Hematopoietic multipotent progenitor cell treated with erythropoietin and hydrocortisone succinate and interleukin-3 and kit ligand, for 15 days (in vitro differentiated cells): ENCODE measurements around the gene MACO1.
A peak's percentile ranks its signal among the peaks of the same experiment; 100 is the strongest.
"Not testable (repeated sequence)": the region's sequence is repeated elsewhere in the genome, so short reads cannot be mapped to it uniquely, and the experiment has no call there.

Experiments
- DNase-seq: peaks from one replicate; pipeline ENCODE4 v3.0.0-alpha.2; 2015; ENCODE audit warnings: low spot score

MACO1 gene, protein sequence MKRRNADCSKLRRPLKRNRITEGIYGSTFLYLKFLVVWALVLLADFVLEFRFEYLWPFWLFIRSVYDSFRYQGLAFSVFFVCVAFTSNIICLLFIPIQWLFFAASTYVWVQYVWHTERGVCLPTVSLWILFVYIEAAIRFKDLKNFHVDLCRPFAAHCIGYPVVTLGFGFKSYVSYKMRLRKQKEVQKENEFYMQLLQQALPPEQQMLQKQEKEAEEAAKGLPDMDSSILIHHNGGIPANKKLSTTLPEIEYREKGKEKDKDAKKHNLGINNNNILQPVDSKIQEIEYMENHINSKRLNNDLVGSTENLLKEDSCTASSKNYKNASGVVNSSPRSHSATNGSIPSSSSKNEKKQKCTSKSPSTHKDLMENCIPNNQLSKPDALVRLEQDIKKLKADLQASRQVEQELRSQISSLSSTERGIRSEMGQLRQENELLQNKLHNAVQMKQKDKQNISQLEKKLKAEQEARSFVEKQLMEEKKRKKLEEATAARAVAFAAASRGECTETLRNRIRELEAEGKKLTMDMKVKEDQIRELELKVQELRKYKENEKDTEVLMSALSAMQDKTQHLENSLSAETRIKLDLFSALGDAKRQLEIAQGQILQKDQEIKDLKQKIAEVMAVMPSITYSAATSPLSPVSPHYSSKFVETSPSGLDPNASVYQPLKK

DNA sequence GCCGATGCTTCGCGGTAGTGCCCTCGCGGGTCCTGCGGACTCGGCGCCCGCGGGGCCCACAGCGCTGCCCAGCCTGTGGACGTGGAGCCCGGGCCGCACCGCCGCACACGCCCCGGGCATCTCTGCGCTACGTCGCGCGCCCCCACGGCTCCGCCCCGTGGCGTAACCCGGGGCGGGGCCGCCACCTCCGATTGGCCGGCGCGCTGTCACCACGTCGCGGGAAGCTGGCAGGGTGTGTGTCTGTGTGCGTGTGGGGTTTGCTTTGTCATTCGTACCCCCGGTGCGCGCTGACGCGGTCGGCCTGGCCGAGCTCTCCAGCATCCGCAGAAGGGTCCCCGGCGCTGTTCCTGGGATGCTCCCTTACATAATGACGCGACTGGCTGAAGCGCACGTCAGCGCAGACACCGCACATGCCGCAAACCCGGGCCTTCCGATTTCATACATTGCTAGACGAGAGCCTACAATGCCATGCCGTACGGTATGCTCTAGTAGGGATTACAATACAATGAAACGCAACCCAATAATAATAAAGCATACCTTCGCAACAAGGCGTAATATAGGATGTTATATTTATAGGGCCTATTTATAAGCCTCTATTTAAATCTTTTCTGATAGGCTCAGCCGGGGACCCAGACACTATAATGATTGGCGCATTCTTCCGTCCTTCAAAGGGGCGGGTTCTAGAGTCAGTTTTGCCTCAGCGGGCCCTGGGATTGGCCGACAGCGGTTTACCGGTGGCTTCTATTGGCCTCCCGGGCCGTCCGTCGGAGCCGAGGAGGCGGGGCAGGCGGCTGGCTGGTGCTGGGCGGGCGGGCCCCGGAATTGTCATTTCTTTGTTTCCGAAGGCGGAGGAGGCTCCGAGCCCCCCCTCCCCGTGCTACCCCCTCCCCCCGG lies at the start of gene MACO1:
Gene MACO1, plus strand, starts transcription at position 825 of the 894 bp plus-strand sequence. CDS start 202 bp downstream, outside the sequence.
- peak; percentile 97 for DNase-seq

DNA sequence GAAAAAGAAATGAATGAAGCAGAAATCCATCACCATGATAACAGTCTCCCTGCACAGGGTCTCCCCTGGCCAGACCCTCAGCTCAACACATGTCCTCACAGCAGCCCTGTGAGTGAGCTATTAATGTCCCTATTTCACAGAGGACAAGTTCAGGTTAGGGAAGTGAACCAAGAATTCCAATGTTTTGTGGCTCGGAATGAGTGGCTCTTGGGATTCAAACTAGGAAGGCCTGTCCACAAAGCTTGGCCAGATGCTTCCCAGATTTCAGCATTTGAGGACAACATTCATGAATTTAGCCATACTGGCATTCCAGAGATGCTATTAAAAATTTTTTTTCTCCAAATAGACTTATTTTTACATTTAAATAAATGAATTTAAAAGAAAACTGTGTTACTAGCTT lies 48.2 kb upstream of the MACO1 start:
- DNase-seq = not testable (repeated sequence)

DNA sequence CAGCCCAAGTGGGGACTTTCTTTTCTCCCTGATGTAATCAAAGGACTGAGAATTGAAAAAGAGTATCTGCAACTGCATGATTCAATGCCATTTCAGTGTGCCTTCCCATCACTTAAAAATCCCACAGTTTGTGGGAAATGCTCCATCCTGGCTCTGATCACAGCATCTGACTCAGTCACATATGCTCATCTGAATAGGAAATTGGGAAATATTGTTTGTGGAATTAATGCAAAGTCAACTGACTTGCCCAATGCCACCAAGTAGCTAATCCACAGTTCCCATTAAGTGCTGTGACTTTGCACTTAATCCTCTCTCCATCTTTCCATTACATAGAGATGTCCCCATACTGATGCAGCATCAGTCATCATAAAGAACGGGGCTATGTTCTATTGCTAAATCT lies 47.6 kb upstream of the MACO1 start:
- DNase-seq = not testable (repeated sequence)

DNA sequence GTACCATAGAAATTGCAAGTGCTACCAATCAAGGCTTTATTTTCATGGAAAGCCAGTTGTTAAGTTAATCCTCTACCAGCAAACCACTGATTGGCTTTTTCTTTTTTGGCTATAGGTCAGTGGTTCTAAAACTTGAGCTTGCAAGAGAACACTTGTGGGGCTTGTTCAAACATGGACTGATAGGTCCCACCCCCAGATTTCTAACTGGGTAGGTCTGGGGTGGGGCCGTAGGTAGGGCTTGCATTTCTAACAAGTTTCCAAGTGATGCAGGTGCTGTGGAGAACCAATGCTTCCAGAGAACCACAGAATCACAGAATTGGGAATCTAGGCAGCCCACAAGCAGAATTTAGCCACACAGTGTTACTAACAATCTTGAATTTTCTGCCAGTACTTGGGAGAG lies 46.8 kb upstream of the MACO1 start:
- DNase-seq = not testable (repeated sequence)

DNA sequence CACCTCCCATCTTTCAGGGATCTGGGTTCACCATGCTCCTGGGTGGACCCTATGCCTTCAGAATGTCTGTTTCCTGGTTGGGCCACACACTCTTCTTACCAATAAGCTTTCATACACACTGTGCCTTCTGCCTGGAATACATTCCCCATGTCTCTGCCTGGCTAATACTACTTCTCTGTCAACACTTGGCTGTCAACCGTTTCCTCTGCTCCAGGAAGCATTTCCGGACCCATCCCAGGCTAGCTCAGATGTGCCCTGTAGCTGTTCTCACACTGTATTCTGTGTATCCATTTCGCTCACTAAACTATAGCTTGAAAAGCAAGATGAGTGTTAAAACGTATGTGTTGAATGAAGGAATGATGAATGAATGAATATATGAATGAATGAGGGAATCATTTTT lies 43.6 kb upstream of the MACO1 start:
- not testable (repeated sequence) for DNase-seq

DNA sequence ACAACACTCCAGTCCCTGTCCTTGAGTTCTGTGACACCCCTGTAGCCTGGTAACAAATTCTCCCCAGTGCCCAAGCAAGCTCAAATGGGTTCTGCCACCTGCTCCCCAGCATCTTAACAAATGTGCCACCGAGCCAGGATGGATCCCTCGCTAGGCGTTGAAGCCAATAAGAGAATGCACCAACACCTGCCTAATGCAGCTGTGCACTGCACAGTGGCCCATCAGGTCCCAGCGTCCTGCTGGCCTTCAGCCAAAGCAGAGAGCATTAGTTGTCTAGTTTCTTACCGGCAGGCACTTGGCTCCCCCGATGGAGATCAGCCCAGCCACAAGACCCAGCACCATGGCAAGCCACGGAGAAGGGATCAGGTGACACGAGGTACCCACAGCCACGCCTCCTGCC lies 42.0 kb upstream of the MACO1 start:
- not testable (repeated sequence) for DNase-seq

DNA sequence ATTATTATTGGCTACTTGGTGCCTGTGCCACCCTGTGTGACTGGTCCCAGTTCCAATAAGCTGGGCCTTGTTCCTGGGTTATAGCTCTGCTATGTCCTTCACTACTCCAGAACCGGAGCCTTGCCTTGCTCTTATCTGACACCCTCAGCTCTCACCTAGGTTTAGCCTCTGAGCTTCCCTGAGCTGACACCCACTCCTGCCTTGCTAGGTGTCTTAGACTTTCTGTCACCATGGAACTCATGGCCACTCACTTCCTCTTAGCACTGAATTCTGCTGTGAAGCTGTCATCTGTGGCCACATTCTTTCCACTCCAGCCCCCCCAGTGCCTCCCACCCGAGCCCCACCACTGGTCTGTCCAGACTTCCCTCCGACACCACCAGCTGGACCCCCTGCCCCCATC lies 41.0 kb upstream of the MACO1 start:
- not testable (repeated sequence) for DNase-seq

DNA sequence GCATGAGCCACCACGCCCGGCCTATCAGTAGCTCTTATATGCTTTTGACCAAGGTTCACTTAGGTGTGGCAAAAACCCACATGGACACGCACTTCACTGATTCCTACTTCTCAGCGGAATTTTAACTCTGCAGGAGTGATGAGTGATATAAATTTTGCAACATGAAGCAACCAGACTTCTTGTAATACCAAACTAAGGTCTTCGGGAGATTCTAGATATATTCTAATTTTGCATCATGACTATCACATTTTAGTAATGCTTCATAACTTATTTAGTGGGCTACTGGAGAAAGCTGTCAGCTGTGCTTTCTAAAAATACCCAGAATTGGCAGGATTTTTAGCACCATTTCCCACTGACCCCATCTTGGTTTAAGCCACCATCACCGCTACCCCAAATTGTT lies 37.9 kb upstream of the MACO1 start:
- DNase-seq = no peak

DNA sequence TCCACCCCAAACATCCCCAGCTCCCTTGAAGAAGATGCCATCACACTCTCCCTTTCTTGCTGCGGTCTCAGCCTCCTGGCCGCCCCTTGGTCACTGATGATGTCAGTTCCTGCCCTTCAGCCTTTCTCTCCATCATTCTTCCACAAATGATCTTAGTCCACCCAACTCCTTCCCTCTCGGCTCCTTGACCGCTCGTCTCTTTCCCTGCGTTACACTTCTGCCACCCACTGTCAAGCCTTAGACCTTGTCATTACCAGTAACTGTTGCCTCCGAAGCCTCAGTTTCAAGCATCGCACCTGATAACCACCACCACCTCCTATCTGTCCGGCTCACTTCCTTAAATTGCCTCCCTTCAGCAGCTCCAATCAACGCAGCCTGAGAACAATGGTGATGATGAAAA lies 33.1 kb upstream of the MACO1 start:
- not testable (repeated sequence) for DNase-seq

DNA sequence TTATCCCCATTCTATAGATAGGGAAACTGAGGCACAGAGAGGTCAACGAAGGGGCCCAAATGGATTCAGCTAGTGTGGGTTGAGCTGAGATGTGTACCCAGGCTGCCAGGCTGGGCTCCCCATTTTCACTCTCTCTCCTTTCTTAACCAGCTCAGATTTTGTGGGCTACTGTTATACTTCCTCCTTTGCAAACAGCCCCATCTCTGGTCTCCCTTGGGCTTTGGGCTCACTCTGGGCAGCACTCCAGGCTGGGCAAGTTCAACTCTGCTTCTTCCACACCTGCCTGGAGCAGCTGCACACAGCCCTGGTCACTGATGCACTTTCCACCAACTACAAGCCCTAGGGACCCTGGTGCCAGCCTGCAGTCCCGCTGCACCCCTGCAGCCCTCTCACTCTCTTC lies 32.6 kb upstream of the MACO1 start:
- DNase-seq = not testable (repeated sequence)

DNA sequence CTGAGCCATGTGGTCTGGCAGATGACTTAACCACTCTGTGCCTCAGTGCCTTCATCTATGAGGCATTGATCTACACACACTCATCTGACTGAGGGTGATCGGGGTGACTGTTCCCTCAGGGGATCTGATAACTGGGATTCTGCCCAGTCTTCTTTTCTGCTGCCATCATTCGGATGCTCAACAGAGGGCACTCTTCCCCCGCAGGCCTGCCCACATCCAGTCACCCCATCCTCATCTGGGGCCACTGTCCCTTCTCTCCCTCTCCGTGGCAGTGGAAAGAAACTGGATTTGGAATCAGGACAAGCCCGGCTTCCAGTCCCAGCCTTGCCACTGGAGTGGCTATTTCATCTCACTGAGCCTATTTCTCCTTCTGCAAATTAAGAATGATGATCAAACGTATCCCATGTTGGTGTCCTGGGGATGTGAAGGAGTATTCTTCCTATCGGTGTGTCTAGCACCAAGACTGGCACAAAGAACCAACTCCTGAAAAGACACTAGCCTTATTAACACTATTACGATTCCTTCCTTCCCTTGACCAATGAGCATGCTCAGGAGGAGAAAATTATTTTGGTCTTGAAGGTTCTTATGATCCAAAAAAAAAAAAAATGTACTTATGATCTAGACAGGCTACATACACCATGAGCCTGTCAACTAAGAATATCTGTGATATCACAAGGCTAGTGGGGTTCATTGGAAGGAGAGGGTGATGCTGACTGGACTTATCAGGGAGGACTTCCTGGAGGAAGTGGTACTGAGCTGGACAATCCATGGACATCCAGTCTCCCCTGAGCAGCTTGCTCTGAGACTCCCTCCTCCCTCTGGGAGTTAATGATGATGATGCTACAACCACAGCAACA lies 27.5 kb upstream of the MACO1 start:
- DNase-seq = not testable (repeated sequence)

DNA sequence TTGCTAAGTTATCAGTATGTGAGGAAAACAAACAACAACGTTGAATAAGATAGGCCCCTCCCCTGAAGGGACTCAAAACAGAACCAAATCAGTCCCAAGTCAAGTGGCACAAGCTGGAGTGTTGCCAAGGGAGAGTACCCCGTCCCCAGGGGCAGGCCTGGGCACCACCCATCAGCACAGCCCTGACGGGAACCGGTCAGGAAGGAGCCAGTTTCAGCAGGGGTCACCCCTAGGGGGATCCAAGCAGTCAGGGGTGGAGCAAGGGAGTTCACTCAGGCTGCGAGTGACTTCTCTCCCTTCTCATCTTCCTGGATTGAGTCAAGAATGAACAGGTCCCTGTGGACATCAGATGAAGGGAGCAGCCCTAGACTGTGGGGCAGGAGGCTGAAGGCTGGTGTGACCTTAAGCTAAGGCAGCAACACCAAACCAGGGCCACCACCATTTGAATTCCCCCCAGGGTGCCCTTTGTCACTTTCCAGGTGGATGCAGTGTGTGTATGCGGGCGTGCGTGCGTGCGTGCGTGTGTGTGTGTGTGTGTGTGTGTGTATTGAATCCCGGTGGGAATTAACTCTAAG lies 24.9 kb upstream of the MACO1 start:
- DNase-seq = not testable (repeated sequence)

DNA sequence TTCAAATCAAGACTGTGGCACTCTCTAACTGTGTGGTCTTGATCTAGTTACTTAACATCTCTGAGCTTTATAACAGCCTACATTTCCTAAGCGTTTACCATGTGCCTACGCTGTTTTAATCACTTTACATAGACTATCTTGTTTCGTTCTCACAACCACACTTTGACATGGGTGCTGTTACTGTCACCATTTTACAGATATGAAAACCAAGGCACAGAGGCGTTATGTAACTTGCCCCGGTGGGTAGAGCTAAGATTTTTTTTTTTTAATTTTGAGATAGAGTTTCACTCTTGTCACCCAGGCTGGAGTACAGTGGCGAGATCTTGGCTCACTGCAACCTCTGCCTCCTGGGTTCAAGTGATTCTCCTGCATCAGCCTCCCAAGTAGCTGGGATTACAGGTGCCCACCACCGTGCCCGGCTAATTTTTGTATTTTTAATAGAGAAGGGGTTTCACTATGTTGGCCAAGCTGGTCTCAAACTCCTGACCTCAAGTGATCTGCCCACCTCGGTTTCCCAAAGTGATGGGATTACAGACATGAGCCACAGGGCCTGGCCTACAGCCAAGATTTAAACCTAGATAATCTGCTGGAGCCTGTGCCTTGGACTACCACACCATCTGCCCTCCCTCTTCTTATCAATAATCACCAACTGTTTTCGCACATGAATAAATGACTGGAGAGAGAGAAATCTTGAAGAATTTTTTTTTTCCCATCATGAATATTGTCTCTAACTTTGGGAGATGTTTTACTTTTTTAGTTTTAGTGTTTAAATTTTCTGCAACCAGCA lies 20.9 kb upstream of the MACO1 start:
- DNase-seq = peak; percentile 61

DNA sequence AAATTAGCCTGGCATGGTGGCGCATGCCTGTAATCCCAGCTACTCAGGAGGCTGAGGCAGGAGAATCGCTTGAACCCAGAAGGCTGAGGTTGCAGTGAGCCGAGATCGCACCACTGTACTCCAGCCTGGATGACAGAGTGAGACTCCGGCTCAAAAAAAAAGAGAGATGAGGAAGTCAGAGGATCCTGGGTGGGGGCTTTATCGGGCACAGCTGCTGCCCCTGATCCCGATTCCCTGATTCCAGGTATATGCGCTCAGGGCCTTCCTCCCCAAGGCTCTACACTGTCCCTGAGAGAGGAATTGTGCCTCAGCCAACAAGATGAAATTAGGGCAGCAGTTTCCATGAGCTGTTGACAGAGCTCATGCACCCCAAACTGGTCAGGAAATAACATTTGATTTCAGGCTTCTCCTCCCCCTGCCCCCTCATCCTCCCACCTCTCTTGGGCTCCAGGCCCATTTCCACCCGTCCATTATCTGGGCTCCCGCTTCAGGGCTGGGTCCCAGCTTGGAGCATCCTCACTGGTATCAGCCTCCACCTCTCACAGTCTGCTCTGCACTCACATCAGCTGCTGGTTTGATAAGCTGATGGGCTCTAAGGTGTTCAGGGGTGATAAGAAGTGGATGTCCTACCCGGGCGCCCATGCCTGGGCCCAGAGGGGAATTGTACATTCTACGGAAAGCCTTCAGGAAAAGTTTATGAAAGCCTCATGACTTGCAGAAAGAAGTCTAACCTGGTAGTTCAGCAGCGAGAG lies 17.6 kb upstream of the MACO1 start:
- peak; percentile 81 for DNase-seq

DNA sequence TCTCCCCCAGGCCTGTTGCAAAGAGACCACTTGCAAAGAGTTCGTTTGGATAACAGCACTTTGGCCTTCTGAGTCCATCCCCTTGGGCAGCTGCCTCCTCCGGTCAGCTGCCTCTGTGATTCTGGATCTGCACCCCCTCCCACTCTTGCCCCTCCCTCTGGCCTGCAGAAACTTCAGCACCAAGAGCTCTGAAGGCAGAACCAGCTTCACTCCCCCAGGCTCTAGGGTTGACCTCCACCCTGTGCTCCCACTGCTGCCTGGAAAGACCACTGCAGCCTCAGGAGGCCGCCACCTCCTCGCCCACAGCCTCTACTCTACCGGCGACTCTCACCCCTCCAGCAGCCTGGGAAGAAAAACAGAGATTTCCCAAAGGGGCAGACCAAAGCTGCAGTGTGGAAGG lies 16.5 kb upstream of the MACO1 start:
- DNase-seq = not testable (repeated sequence)

DNA sequence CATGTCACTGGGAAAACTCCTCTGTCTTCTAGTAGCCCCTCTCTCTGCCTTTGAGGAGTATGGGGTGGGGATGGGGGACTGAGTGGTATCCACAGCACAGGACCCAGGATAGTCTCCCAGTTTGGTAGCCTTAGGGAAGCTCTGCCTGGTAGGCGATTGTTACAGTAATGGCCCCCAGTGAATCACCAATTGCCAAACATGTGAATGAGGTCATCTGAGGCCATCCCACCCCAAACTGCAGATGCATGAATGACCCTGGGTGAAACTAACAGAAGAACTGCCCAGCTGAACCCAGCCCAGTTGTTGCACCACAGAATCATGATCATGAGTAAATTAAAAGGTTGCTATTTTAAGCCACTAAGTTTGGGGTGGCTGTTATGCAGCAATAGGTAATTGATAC lies 16.1 kb upstream of the MACO1 start:
- DNase-seq = peak; percentile 38

DNA sequence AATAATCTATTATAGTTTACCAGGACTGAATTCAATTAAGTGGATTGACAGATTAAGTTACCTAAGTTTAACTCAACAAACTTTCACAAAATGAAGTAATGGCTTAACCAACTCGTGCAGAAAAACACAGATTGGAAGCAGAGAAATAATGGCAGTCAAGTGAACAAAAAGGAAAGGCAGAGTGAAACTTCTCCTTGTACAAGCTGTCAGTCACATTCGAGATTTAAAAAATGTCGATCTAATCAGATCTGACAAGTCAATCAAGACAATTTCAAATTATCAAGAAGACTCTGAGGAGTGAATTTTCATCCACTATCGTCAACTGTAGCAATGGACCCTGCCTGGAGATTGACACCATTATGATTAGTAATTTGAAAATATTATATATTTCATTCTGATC lies 13.4 kb upstream of the MACO1 start:
- DNase-seq = not testable (repeated sequence)

DNA sequence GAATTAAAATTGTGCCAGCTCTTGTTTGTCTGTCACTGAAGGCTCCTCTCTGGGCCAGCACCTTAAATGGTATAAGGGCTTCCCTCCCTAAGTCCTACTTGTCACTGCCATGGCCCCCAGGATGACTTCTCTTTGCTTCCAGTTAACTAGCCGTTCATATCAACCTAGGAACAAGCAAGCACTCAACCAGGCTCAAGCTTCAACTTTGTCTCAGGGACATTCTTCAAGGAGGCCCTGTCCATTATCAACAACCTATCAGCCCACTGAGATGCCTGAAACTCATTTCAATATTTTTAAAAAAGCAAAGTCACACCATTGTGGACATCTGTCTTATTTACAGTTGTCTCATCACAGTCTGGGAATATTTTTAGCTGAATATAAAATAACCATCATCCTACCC lies 11.4 kb upstream of the MACO1 start:
- peak; percentile 48 for DNase-seq

DNA sequence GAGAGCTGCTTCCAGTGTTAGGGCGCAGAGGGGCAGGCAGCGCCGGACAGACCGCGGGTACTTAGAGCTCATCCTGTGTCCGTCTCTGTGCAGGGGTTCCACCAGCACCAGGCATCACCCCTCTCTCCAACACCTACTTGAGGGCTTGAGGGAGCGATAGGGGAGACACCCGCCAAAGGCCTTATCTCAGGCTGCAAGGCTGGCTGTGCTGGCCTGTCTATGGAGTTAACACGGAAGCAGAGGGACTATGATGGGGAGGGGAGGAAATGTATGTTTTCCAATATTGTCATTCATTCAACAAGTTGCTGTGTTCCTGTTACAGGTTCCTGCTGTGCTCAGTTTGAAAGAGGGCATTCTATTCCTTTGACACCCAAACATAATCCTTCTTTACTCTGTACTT lies 10.0 kb upstream of the MACO1 start, which contains the start of gene RHCE:
Gene RHCE, minus strand, starts transcription at position 111 of the 400 bp plus-strand sequence. Its CDS starts 39 bp downstream, at position 72.
- DNase-seq = not testable (repeated sequence)
